MM.1S (cell line): Measurements from ENCODE around the gene RASL12.

ENCODE experiments used
- DNase-seq: peaks from one replicate; pipeline ENCODE4 v3.0.0-alpha.2; 2015
- H2AFZ ChIP-seq: fragments of 300-600 bp; sonication (generic); 2 replicates; pipeline ENCODE4 v1.6.0; 2016; ENCODE audit warnings: antibody characterized with exemption, low read length
- H3F3A ChIP-seq: fragments of 300-600 bp; sonication (generic); 2 replicates; pipeline ENCODE4 v1.6.1; 2016; ENCODE audit warnings: mild to moderate bottlenecking, antibody characterized with exemption, low read length, moderate library complexity, mixed read lengths; ENCODE audit not compliant: insufficient read depth
- H3K27ac ChIP-seq: fragments of 300-600 bp; sonication (generic); 2 replicates; pipeline ENCODE4 v1.5.1; 2016; ENCODE audit warnings: mild to moderate bottlenecking, low read length
- H3K27me3 ChIP-seq: fragments of 300-600 bp; sonication (generic); replicated peaks from 2 replicates; pipeline ENCODE4 v1.6.0; 2016; ENCODE audit warnings: low read length; ENCODE audit not compliant: insufficient read depth
- H3K36me3 ChIP-seq: fragments of 300-600 bp; sonication (generic); replicated peaks from 2 replicates; pipeline ENCODE4 v1.6.1; 2016; ENCODE audit warnings: mild to moderate bottlenecking, low read length, mixed read lengths; ENCODE audit not compliant: insufficient read depth
- H3K4me1 ChIP-seq: fragments of 300-600 bp; sonication (generic); 2 replicates; pipeline ENCODE4 v1.6.1; 2016; ENCODE audit warnings: low read length, mixed read lengths
- H3K4me2 ChIP-seq: fragments of 300-600 bp; sonication (generic); 2 replicates; pipeline ENCODE4 v1.6.0; 2016; ENCODE audit warnings: low read depth, low read length
- H3K4me3 ChIP-seq: fragments of 300-600 bp; sonication (generic); 2 replicates; pipeline ENCODE4 v1.5.1; 2016; ENCODE audit warnings: low read length, mixed read lengths
- H3K79me2 ChIP-seq: fragments of 300-600 bp; sonication (generic); 2 replicates; pipeline ENCODE4 v1.6.1; 2016; ENCODE audit warnings: mixed run types, low read length, mixed read lengths
- H3K9ac ChIP-seq: fragments of 300-600 bp; sonication (generic); 2 replicates; pipeline ENCODE4 v1.6.1; 2016; ENCODE audit warnings: low read length, mixed read lengths
- H3K9me2 ChIP-seq: fragments of 300-600 bp; sonication (generic); replicated peaks from 2 replicates; pipeline ENCODE4 v1.6.1; 2016; ENCODE audit warnings: mild to moderate bottlenecking, low read length, mixed read lengths; ENCODE audit not compliant: insufficient read depth
- H3K9me3 ChIP-seq: fragments of 300-600 bp; sonication (generic); replicated peaks from 2 replicates; pipeline ENCODE4 v1.6.1; 2016; ENCODE audit warnings: mild to moderate bottlenecking, low read length, mixed read lengths; ENCODE audit not compliant: insufficient read depth
- H4K20me1 ChIP-seq: fragments of 300-600 bp; sonication (generic); 2 replicates; pipeline ENCODE4 v1.6.1; 2016; ENCODE audit warnings: mild to moderate bottlenecking, low read length, moderate library complexity, mixed read lengths; ENCODE audit not compliant: insufficient read depth
- EZH2 ChIP-seq: fragments of 300-600 bp; sonication (generic); optimal IDR thresholded peaks from 2 replicates; pipeline ENCODE3; 2017; ENCODE audit warnings: low read depth, mild to moderate bottlenecking, antibody characterized with exemption, low read length, mixed read lengths
- EZH2phosphoT487 ChIP-seq: fragments of 300-600 bp; sonication (generic); IDR thresholded peaks from 2 replicates; pipeline ENCODE4 v1.6.1; 2018; ENCODE audit warnings: antibody characterized with exemption, low read length
- TF ChIP-seq, protein P1 (sequence below): fragments of 300-600 bp; sonication (generic); IDR thresholded peaks from 2 replicates; pipeline ENCODE4 v1.5.1; 2016; ENCODE audit warnings: antibody characterized with exemption, low read length, mixed read lengths

Gene RASL12

DNA sequence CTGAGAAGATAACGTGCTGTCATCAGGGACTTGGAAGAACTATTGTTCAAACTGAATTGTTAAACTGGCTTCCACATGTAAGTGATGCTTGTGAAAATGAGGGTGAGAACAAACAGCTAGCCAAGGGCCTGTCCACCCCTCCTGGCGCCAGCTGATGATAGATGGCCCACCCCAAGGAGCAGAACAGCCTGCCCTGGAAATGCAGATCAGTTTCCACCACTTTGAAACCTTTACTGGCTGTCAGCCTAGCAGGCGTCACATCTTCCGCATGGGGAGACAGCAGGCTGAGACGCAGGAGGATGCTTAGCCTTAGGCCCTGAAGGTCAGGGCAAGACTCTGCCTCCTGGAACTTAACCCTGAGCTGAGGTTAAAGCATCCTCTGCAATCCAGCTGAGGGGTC lies 29.0 kb downstream of the RASL12 start:
- no peak overlapping the region for H2AFZ ChIP-seq
- no peaks in the 10 kb centered on the region for H3K27me3 ChIP-seq
- H3K27ac ChIP-seq = no peak overlapping the region
- no peak overlapping the region for H3K9ac ChIP-seq
- no peaks in the 10 kb centered on the region for H4K20me1 ChIP-seq
- no peak for DNase-seq
- H3K9me3 ChIP-seq = no peaks in the 10 kb centered on the region
- H3K4me2 ChIP-seq = no peak overlapping the region
- H3K9me2 ChIP-seq = no peaks in the 10 kb centered on the region
- no peak for TF ChIP-seq EZH2phosphoT487
- TF ChIP-seq, protein P1, sequence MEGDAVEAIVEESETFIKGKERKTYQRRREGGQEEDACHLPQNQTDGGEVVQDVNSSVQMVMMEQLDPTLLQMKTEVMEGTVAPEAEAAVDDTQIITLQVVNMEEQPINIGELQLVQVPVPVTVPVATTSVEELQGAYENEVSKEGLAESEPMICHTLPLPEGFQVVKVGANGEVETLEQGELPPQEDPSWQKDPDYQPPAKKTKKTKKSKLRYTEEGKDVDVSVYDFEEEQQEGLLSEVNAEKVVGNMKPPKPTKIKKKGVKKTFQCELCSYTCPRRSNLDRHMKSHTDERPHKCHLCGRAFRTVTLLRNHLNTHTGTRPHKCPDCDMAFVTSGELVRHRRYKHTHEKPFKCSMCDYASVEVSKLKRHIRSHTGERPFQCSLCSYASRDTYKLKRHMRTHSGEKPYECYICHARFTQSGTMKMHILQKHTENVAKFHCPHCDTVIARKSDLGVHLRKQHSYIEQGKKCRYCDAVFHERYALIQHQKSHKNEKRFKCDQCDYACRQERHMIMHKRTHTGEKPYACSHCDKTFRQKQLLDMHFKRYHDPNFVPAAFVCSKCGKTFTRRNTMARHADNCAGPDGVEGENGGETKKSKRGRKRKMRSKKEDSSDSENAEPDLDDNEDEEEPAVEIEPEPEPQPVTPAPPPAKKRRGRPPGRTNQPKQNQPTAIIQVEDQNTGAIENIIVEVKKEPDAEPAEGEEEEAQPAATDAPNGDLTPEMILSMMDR = no peak
- H3F3A ChIP-seq = no peaks in the 10 kb centered on the region
- H3K79me2 ChIP-seq = no peaks in the 10 kb centered on the region
- H3K4me3 ChIP-seq = no peak overlapping the region
- no peaks in the 10 kb centered on the region for H3K36me3 ChIP-seq
- no peaks in the 10 kb centered on the region for H3K4me1 ChIP-seq

DNA sequence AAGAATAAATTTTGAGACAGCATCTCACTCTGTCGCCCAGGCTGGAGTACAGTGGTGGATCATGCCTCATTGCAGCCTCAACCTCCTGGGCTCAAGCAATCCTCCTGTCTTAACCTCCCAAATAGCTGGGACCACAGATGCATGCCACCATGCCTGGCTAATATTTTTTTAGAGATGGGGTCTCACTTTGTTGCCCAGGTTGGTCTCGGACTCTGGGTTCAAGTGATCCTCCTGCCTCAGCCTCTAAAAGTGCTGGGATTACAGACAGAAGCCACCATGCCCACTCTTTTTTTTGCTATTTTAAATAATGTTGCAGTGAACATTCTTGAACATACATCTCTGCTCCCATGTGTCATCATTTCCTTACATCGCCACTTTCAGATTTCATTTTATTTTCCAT lies 29.4 kb downstream of the RASL12 start:
- H3F3A ChIP-seq = no peaks in the 10 kb centered on the region
- no peaks in the 10 kb centered on the region for H3K36me3 ChIP-seq
- H3K79me2 ChIP-seq = no peaks in the 10 kb centered on the region
- no peak for DNase-seq
- TF ChIP-seq, protein P1 = no peak
- no peak for TF ChIP-seq EZH2phosphoT487
- TF ChIP-seq EZH2 = no peak
- no peaks in the 10 kb centered on the region for H3K9me3 ChIP-seq
- no peak overlapping the region for H3K27ac ChIP-seq
- H3K9ac ChIP-seq = no peak overlapping the region
- H4K20me1 ChIP-seq = no peaks in the 10 kb centered on the region
- H3K4me1 ChIP-seq = 0 out of 2 replicates have a peak, but pooled peaks cover 1% of the 10 kb centered on the region
- H3K4me3 ChIP-seq = no peak overlapping the region
- no peaks in the 10 kb centered on the region for H3K27me3 ChIP-seq
- no peak overlapping the region for H3K4me2 ChIP-seq
- no peak overlapping the region for H2AFZ ChIP-seq
- H3K9me2 ChIP-seq = no peaks in the 10 kb centered on the region

DNA sequence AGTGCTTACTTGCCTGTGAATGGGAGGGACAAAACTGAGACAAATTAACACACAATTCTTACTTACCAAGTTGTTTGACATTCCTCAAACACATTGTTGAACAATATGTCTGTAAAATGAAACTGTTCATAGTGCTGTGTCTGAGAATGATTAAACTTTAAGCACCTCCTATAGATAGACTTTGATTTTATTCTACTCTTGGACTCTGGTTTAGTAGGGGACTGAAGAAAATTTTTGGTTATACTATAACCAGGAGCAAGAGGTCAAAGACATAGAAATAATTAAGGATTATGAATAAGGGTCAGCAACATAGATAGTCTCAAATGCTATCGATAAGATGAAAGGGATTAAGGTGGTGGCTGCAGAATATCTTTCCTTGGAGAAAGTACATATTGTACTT lies 30.5 kb downstream of the RASL12 start:
- H3K9ac ChIP-seq = no peak overlapping the region
- H2AFZ ChIP-seq = no peak overlapping the region
- no peaks in the 10 kb centered on the region for H3K79me2 ChIP-seq
- no peak for DNase-seq
- H3K4me2 ChIP-seq = no peak overlapping the region
- H3K27ac ChIP-seq = no peak overlapping the region
- H3K4me1 ChIP-seq = 0 out of 2 replicates have a peak, but pooled peaks cover 9% of the 10 kb centered on the region
- H4K20me1 ChIP-seq = no peaks in the 10 kb centered on the region
- H3K4me3 ChIP-seq = no peak overlapping the region
- no peaks in the 10 kb centered on the region for H3F3A ChIP-seq
- H3K27me3 ChIP-seq = no peaks in the 10 kb centered on the region
- no peaks in the 10 kb centered on the region for H3K9me3 ChIP-seq
- H3K36me3 ChIP-seq = no peaks in the 10 kb centered on the region
- H3K9me2 ChIP-seq = no peaks in the 10 kb centered on the region
- no peak for TF ChIP-seq EZH2phosphoT487
- TF ChIP-seq, protein P1 = no peak
- TF ChIP-seq EZH2 = no peak

- Histone ChIP-seq H3K36me3 (no peaks in the 10 kb centered on the region), H3K27ac (no peak overlapping the region), H3K9ac (no peak overlapping the region), H3K9me3 (no peaks in the 10 kb centered on the region), H3K9me2 (no peaks in the 10 kb centered on the region), H3F3A (no peaks in the 10 kb centered on the region), H3K4me1 (0 out of 2 replicates have a peak, but pooled peaks cover 9% of the 10 kb centered on the region), H3K27me3 (no peaks in the 10 kb centered on the region), H4K20me1 (no peaks in the 10 kb centered on the region), H2AFZ (no peak overlapping the region), H3K4me3 (no peak overlapping the region), H3K4me2 (no peak overlapping the region), H3K79me2 (no peaks in the 10 kb centered on the region)
- TF ChIP-seq, protein P1 = no peak
- TF ChIP-seq EZH2phosphoT487 (no peak), EZH2 (no peak)
- no peak for DNase-seq
Measured at GRCh38 chr15:65034719-65035118, 33.1 kb downstream of the RASL12 start.
